Measurements from ENCODE around the gene PSMB11. TPM values are rescaled to one million over a fixed set of nuclear protein-coding genes. Genes with fewer than 3 reads are reported as not detected.

Gene PSMB11
- total RNA-seq, 1 donor from 2014 or later: not detected

GRCh38 chr14:23091294-23092225 is 49.5 kb downstream of the PSMB11 start:
- Histone ChIP-seq H3K4me1 (peaks cover 15% of the 10 kb centered on the region), H3K36me3 (peaks cover 67% of the 10 kb centered on the region), H3K9me3 (no peaks in the 10 kb centered on the region), H3K27ac (no peak overlapping the region), H3K4me3 (no peak overlapping the region), H3K27me3 (no peaks in the 10 kb centered on the region)
- intact Hi-C loops (cut with DNase I): no loop called here
- TF ChIP-seq CTCF (IDR thresholded peaks at IDR 0.05): no peak
- ATAC-seq (no peak), DNase-seq (no peak)

GRCh38 chr14:23093104-23093503 is 51.1 kb downstream of the PSMB11 start:
- DNase-seq (no peak), ATAC-seq (no peak)
- H3K27me3 ChIP-seq: no peaks in the 10 kb centered on the region
- peaks cover 31% of the 10 kb centered on the region for H3K4me1 ChIP-seq
- TF ChIP-seq CTCF (IDR thresholded peaks at IDR 0.05): no peak
- H3K4me3 ChIP-seq: no peak overlapping the region
- H3K27ac ChIP-seq: no peak overlapping the region
- peaks cover 59% of the 10 kb centered on the region for H3K36me3 ChIP-seq
- no peaks in the 10 kb centered on the region for H3K9me3 ChIP-seq
- intact Hi-C loops (cut with DNase I): no loop called here

GRCh38 chr14:23093526-23093925 is 51.5 kb downstream of the PSMB11 start:
- Histone ChIP-seq H3K36me3 (peaks cover 59% of the 10 kb centered on the region), H3K27ac (no peak overlapping the region), H3K27me3 (no peaks in the 10 kb centered on the region), H3K4me3 (peak overlapping the region; percentile 87), H3K9me3 (no peaks in the 10 kb centered on the region), H3K4me1 (peaks cover 31% of the 10 kb centered on the region)
- ATAC-seq (no peak), DNase-seq (no peak)
- intact Hi-C loops (cut with DNase I): no loop called here
- no peak for TF ChIP-seq CTCF (IDR thresholded peaks at IDR 0.05)

Other genes starting within 250 kb of the PSMB11 start
- 84.4 TPM for gene SLC7A7, start 226.8 kb upstream of the PSMB11 start, total RNA-seq
- gene MRPL52, start 212.3 kb upstream of the PSMB11 start, total RNA-seq: 58.4 TPM
- 149 TPM for gene MMP14, start 205.6 kb upstream of the PSMB11 start, total RNA-seq
- 142 TPM for gene LRP10, start 170.5 kb upstream of the PSMB11 start, total RNA-seq
- 0.41 TPM for gene REM2, start 159.0 kb upstream of the PSMB11 start, total RNA-seq
- 83.5 TPM for gene RBM23, start 123.1 kb upstream of the PSMB11 start, total RNA-seq
- 38.9 TPM for gene PRMT5, start 112.8 kb upstream of the PSMB11 start, total RNA-seq
- 44.7 TPM for gene HAUS4, start 85.1 kb upstream of the PSMB11 start, total RNA-seq
- 37.8 TPM for gene AJUBA, start 59.7 kb upstream of the PSMB11 start, total RNA-seq
- gene C14orf93, start 32.1 kb upstream of the PSMB11 start, total RNA-seq: 8.4 TPM
- 75.7 TPM for gene PSMB5, start 7.3 kb upstream of the PSMB11 start, total RNA-seq
- 7.8 TPM for gene CDH24, start 15.3 kb downstream of the PSMB11 start, total RNA-seq
- gene ACIN1, start 52.9 kb downstream of the PSMB11 start, total RNA-seq: 161 TPM
- gene C14orf119, start 53.3 kb downstream of the PSMB11 start, total RNA-seq: 55.3 TPM
- not detected for gene CIROP, start 62.8 kb downstream of the PSMB11 start, total RNA-seq
- not detected for gene CEBPE, start 77.0 kb downstream of the PSMB11 start, total RNA-seq
- gene SLC7A8, start 141.4 kb downstream of the PSMB11 start, total RNA-seq: 49.8 TPM
- not detected for gene RNF212B, start 195.7 kb downstream of the PSMB11 start, total RNA-seq
- 11.0 TPM for gene HOMEZ, start 243.9 kb downstream of the PSMB11 start, total RNA-seq